ENCODE results near the gene GALNS. TPM values are rescaled to one million over a fixed set of nuclear protein-coding genes. Genes with fewer than 3 reads are reported as not detected.
A peak's percentile ranks its signal among the peaks of the same experiment; 100 is the strongest.
"Not testable (repeated sequence)": the region's sequence is repeated elsewhere in the genome, so short reads cannot be mapped to it uniquely, and the experiment has no call there.

GALNS gene
- total RNA-seq, 2 donors from 2014 or later = 37.6 to 73.0 TPM

GRCh38 chr16:88796278-88796677 is 60.5 kb downstream of the GALNS start:
- Mint-ChIP-seq H3K27me3 (no peaks in the 10 kb centered on the region), H3K4me1 (peaks cover 6% of the 10 kb centered on the region)
- no peak for ATAC-seq (replicated peaks)

GRCh38 chr16:88793251-88793954 is 63.3 kb downstream of the GALNS start:
- H3K4me3 Mint-ChIP-seq = no peak overlapping the region
- H3K9me3 Mint-ChIP-seq = no peaks in the 10 kb centered on the region
- ATAC-seq (replicated peaks) = peak; percentile 43
- no peaks in the 10 kb centered on the region for H3K36me3 Mint-ChIP-seq (ENCODE audit: low read depth)
- H3K27me3 Mint-ChIP-seq = no peaks in the 10 kb centered on the region
- H3K27ac Mint-ChIP-seq = no peak overlapping the region
- H3K4me1 Mint-ChIP-seq = no peaks in the 10 kb centered on the region

More at GRCh38 chr16:88796278-88796677, 60.5 kb downstream of the GALNS start:
- H3K27ac Mint-ChIP-seq = no peak overlapping the region
- no peaks in the 10 kb centered on the region for H3K9me3 Mint-ChIP-seq
- H3K4me3 Mint-ChIP-seq = no peak overlapping the region
- H3K36me3 Mint-ChIP-seq (ENCODE audit: low read depth) = no peaks in the 10 kb centered on the region

GRCh38 chr16:88792668-88793250 is 64.0 kb downstream of the GALNS start:
- H3K27me3 Mint-ChIP-seq = no peaks in the 10 kb centered on the region
- H3K36me3 Mint-ChIP-seq (ENCODE audit: low read depth) = no peaks in the 10 kb centered on the region
- no peak overlapping the region for H3K27ac Mint-ChIP-seq
- H3K4me3 Mint-ChIP-seq = peak overlapping the region; percentile 16
- no peaks in the 10 kb centered on the region for H3K4me1 Mint-ChIP-seq
- no peak for ATAC-seq (replicated peaks)
- H3K9me3 Mint-ChIP-seq = no peaks in the 10 kb centered on the region

- Mint-ChIP-seq H3K27ac (no peak overlapping the region), H3K9me3 (no peaks in the 10 kb centered on the region), H3K36me3 (ENCODE audit: low read depth) (no peaks in the 10 kb centered on the region), H3K4me1 (no peaks in the 10 kb centered on the region), H3K4me3 (peak overlapping the region; percentile 77), H3K27me3 (no peaks in the 10 kb centered on the region)
- no peak for ATAC-seq (replicated peaks)
These were observed 64.6 kb downstream of the GALNS start for GRCh38 chr16:88792078-88792550.

GRCh38 chr16:88790312-88791211 is 66.2 kb downstream of the GALNS start:
- H3K27ac Mint-ChIP-seq = peak overlapping the region; percentile 80
- ATAC-seq (replicated peaks) = peak; percentile 90
- H3K4me1 Mint-ChIP-seq = no peaks in the 10 kb centered on the region

GRCh38 chr16:88789594-88789993 is 67.2 kb downstream of the GALNS start:
- Mint-ChIP-seq H3K27ac (no peak overlapping the region), H3K9me3 (no peaks in the 10 kb centered on the region), H3K27me3 (no peaks in the 10 kb centered on the region), H3K4me1 (no peaks in the 10 kb centered on the region), H3K4me3 (peak overlapping the region; percentile 77), H3K36me3 (ENCODE audit: low read depth) (no peaks in the 10 kb centered on the region)
- ATAC-seq (replicated peaks) = no peak

More at GRCh38 chr16:88790312-88791211, 66.2 kb downstream of the GALNS start:
- no peaks in the 10 kb centered on the region for H3K27me3 Mint-ChIP-seq
- H3K4me3 Mint-ChIP-seq = peak overlapping the region; percentile 77
- no peaks in the 10 kb centered on the region for H3K9me3 Mint-ChIP-seq
- no peaks in the 10 kb centered on the region for H3K36me3 Mint-ChIP-seq (ENCODE audit: low read depth)

- not testable (repeated sequence) for H3K27me3 Mint-ChIP-seq; H3K4me3 Mint-ChIP-seq; H3K4me1 Mint-ChIP-seq; H3K36me3 Mint-ChIP-seq (ENCODE audit: low read depth); H3K27ac Mint-ChIP-seq; ATAC-seq (replicated peaks); H3K9me3 Mint-ChIP-seq
These were observed 68.0 kb downstream of the GALNS start for GRCh38 chr16:88788749-88789148.

GRCh38 chr16:88787579-88788314 is 69.0 kb downstream of the GALNS start:
- Mint-ChIP-seq H3K27ac (no peak overlapping the region), H3K9me3 (no peaks in the 10 kb centered on the region), H3K4me3 (no peak overlapping the region), H3K4me1 (peaks cover 5% of the 10 kb centered on the region), H3K27me3 (no peaks in the 10 kb centered on the region), H3K36me3 (ENCODE audit: low read depth) (peaks cover 5% of the 10 kb centered on the region)
- no peak for ATAC-seq (replicated peaks)

- Mint-ChIP-seq H3K4me3 (peak within 1 kb of the TSS; percentile 87), H3K27me3 (no peaks in the 10 kb centered on the region), H3K27ac (no peak within 1 kb of the TSS), H3K36me3 (ENCODE audit: low read depth) (peaks cover 13% of the 10 kb centered on the region), H3K9me3 (no peaks in the 10 kb centered on the region), H3K4me1 (peaks cover 16% of the 10 kb centered on the region)
- peak; percentile 14 for ATAC-seq (replicated peaks)
These were observed 71.4 kb downstream of the GALNS start, which contains the start of gene PIEZO1 for GRCh38 chr16:88785106-88785924. TSS of gene PIEZO1 (minus strand) at chr16:88785220. CDS start at chr16:88784964, 256 bp downstream.

- Mint-ChIP-seq H3K4me3 (no peak overlapping the region), H3K27me3 (no peaks in the 10 kb centered on the region), H3K27ac (no peak overlapping the region), H3K9me3 (no peaks in the 10 kb centered on the region), H3K36me3 (ENCODE audit: low read depth) (peaks cover 13% of the 10 kb centered on the region), H3K4me1 (peaks cover 21% of the 10 kb centered on the region)
- ATAC-seq (replicated peaks) = peak; percentile 0
These were observed 72.0 kb downstream of the GALNS start for GRCh38 chr16:88784856-88785105.

- ATAC-seq (replicated peaks) = no peak
- H3K36me3 Mint-ChIP-seq (ENCODE audit: low read depth) = peaks cover 13% of the 10 kb centered on the region
- peak overlapping the region; percentile 87 for H3K4me3 Mint-ChIP-seq
- no peaks in the 10 kb centered on the region for H3K27me3 Mint-ChIP-seq
- no peaks in the 10 kb centered on the region for H3K9me3 Mint-ChIP-seq
- peaks cover 21% of the 10 kb centered on the region for H3K4me1 Mint-ChIP-seq
- H3K27ac Mint-ChIP-seq = peak overlapping the region; percentile 89
These were observed 72.5 kb downstream of the GALNS start for GRCh38 chr16:88784074-88784855.

- no peak for ATAC-seq (replicated peaks)
- no peaks in the 10 kb centered on the region for H3K9me3 Mint-ChIP-seq
- H3K4me1 Mint-ChIP-seq = peaks cover 21% of the 10 kb centered on the region
- peaks cover 14% of the 10 kb centered on the region for H3K36me3 Mint-ChIP-seq (ENCODE audit: low read depth)
- peak overlapping the region; percentile 87 for H3K4me3 Mint-ChIP-seq
- H3K27me3 Mint-ChIP-seq = no peaks in the 10 kb centered on the region
- peak overlapping the region; percentile 89 for H3K27ac Mint-ChIP-seq
These were observed 73.2 kb downstream of the GALNS start for GRCh38 chr16:88783391-88784073.
